CD14-positive monocyte (primary cell): ENCODE results near the gene PTTG1IP. TPM values are rescaled to one million over a fixed set of nuclear protein-coding genes. Genes with fewer than 3 reads are reported as not detected.
"Not testable (repeated sequence)": the region's sequence is repeated elsewhere in the genome, so short reads cannot be mapped to it uniquely, and the experiment has no call there.

ENCODE experiments used
- DNase-seq, 3 donors: peaks; one replicate each; pipeline ENCODE4 v3.0.0-alpha.2; 2011 to 2022
- H2AFZ ChIP-seq: 2 replicates; pipeline ENCODE4 v1.6.0; 2012; ENCODE audit warnings: mild to moderate bottlenecking, low read depth, low read length, inconsistent platforms; ENCODE audit not compliant: insufficient read depth, poor library complexity, severe bottlenecking
- H3K27ac ChIP-seq, 2 donors: 1 replicate in 1 of 2; 2 replicates in 1 of 2; pipeline ENCODE4 v1.5.1; 2012 to 2013; ENCODE audit warnings: low read length in 2 of 2, control low read depth in 1 of 2, inconsistent platforms in 1 of 2, low read depth in 1 of 2, mild to moderate bottlenecking in 1 of 2
- H3K27me3 ChIP-seq, 2 donors: one replicate each; pipeline versions ENCODE4 v1.6.0 to v1.6.1; 2011 to 2013; ENCODE audit warnings: low read length in 2 of 2; ENCODE audit not compliant: control insufficient read depth in 2 of 2, insufficient read depth in 2 of 2
- H3K36me3 ChIP-seq, 2 donors: replicated peaks in 1 of 2; 1 replicate in 1 of 2; 2 replicates in 1 of 2; pipeline versions ENCODE4 v1.5.1 to v1.6.1; 2012 to 2013; ENCODE audit warnings: low read length in 2 of 2, control low read depth in 1 of 2, inconsistent platforms in 1 of 2, mild to moderate bottlenecking in 1 of 2; ENCODE audit not compliant: insufficient read depth in 2 of 2, control insufficient read depth in 1 of 2
- H3K4me1 ChIP-seq, 2 donors: 1 replicate in 1 of 2; 2 replicates in 1 of 2; pipeline versions ENCODE4 v1.5.1 to v1.6.1; 2012 to 2013; ENCODE audit warnings: low read length in 2 of 2, control low read depth in 1 of 2, inconsistent platforms in 1 of 2, mild to moderate bottlenecking in 1 of 2, moderate library complexity in 1 of 2; ENCODE audit not compliant: insufficient read depth in 2 of 2, control insufficient read depth in 1 of 2
- H3K4me2 ChIP-seq: replicated peaks from 2 replicates; pipeline ENCODE3; 2012; ENCODE audit warnings: low read length, moderate library complexity, mild to moderate bottlenecking; ENCODE audit not compliant: poor library complexity, severe bottlenecking; ENCODE audit errors: extremely low read depth
- H3K4me3 ChIP-seq, 3 experiments: fragments of 200-600 bp in 1 of 3; sonication (generic) in 1 of 3; replicated peaks in 1 of 3; 1 replicate in 2 of 3; 2 replicates in 1 of 3; pipeline ENCODE4 v1.5.1; 2011 to 2013; ENCODE audit warnings: low read length in 3 of 3, mild to moderate bottlenecking in 3 of 3, control low read depth in 2 of 3, low read depth in 2 of 3, inconsistent platforms in 1 of 3, moderate library complexity in 1 of 3
- H3K79me2 ChIP-seq: 2 replicates; pipeline ENCODE4 v1.6.0; 2012; ENCODE audit warnings: mild to moderate bottlenecking, control low read depth, inconsistent platforms, low read length, moderate library complexity; ENCODE audit not compliant: insufficient read depth
- H3K9ac ChIP-seq: 2 replicates; pipeline ENCODE4 v1.6.0; 2017; ENCODE audit warnings: low read length, mild to moderate bottlenecking; ENCODE audit not compliant: insufficient read depth, poor library complexity, severe bottlenecking
- H3K9me3 ChIP-seq, 2 donors: replicated peaks in 1 of 2; 1 replicate in 1 of 2; 2 replicates in 1 of 2; pipeline versions ENCODE4 v1.5.1 to v1.6.1; 2012 to 2013; ENCODE audit warnings: low read length in 2 of 2, control low read depth in 1 of 2; ENCODE audit not compliant: control insufficient read depth in 1 of 2, insufficient read depth in 1 of 2
- H4K20me1 ChIP-seq: 2 replicates; pipeline ENCODE4 v1.6.0; 2012; ENCODE audit warnings: mild to moderate bottlenecking, low read length, control low read depth, moderate library complexity; ENCODE audit not compliant: insufficient read depth
- H3K27ac Mint-ChIP-seq, 7 donors: one replicate each; pipeline ENCODE4 v1.8.0; 2020; ENCODE audit warnings: mild to moderate bottlenecking in 7 of 7, mixed read lengths in 7 of 7, moderate library complexity in 6 of 7, inconsistent platforms in 2 of 7
- H3K27me3 Mint-ChIP-seq, 3 donors: one replicate each; pipeline ENCODE4 v1.8.0; 2021 to 2022; ENCODE audit warnings: low read depth in 3 of 3, mild to moderate bottlenecking in 3 of 3, mixed read lengths in 3 of 3, moderate library complexity in 3 of 3, inconsistent platforms in 1 of 3
- H3K36me3 Mint-ChIP-seq, 2 donors: one replicate each; pipeline ENCODE4 v1.8.0; 2020; ENCODE audit warnings: mixed read lengths in 2 of 2, inconsistent platforms in 1 of 2, mild to moderate bottlenecking in 1 of 2
- H3K4me1 Mint-ChIP-seq: one replicate; pipeline ENCODE4 v1.8.0; 2020; ENCODE audit warnings: mild to moderate bottlenecking, mixed read lengths
- H3K4me3 Mint-ChIP-seq, 2 donors: one replicate each; pipeline ENCODE4 v1.8.0; 2020; ENCODE audit warnings: mild to moderate bottlenecking in 2 of 2, mixed read lengths in 2 of 2, moderate library complexity in 1 of 2
- H3K9me3 Mint-ChIP-seq, 7 donors: one replicate each; pipeline ENCODE4 v1.8.0; 2020 to 2022; ENCODE audit warnings: mixed read lengths in 7 of 7, mild to moderate bottlenecking in 6 of 7, moderate library complexity in 6 of 7, inconsistent platforms in 2 of 7
- WGBS: methylation state at CpG from one replicate; pipeline ENCODE4 v1.1.5; 2013; ENCODE audit warnings: missing lambda C conversion rate; ENCODE audit not compliant: insufficient coverage; 5-methylcytosine and 5-hydroxymethylcytosine counted together
- intact Hi-C, 2 donors: fragments of 100-400 bp; cut with micrococcal nuclease; formaldehyde crosslinking; loops; one replicate each; pipeline versions ENCODE4 v1.15.0 to v1.15.1; 2023
- polyA plus RNA-seq, 3 donors: library from polyadenylated mRNA; depleted of rRNA in 1 of 3; unstranded in 2 of 3; stranded (reverse) in 1 of 3; fragments of 300-500 nt in 2 of 3; fragments of >200 nt in 1 of 3; fragmentation: Illumina TruSeq in 2 of 3; gene quantifications; 1 replicate in 2 of 3; 2 replicates in 1 of 3; pipeline ENCODE4 v1.2.3, GENCODE V29; 2012 to 2021
- TF ChIP-seq, protein P1 (sequence below): fragments of 200-600 bp; IDR thresholded peaks from one replicate; pipeline ENCODE4 v1.8.0; 2022; ENCODE audit warnings: antibody characterized with exemption, mild to moderate bottlenecking

PTTG1IP gene
- polyA plus RNA-seq, 3 donors, result 118 to 238 (median 206) TPM

DNA sequence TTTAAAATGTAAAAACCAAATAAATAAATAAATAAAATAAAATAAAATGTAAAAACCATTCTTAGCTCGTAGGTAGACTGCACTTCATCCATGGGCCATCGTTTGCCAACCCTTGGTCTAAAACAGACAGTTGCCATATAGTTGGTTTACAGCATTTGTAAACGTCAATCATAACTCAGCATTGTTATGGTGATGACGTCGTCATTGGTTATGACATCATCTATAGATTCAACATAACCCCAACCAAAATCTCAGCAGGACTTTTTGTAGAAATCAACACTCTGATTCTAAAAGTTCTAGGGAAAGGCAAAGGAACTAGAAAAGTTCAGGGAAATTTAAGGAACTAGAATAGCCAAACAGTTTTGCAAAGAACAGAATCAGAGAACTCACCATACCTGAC lies 39.8 kb downstream of the PTTG1IP start:
- Mint-ChIP-seq H3K27ac (no peak overlapping the region), H3K27me3 (peaks cover 0 to 9% (median 1%) of the 10 kb centered on the region in 3 donors), H3K4me3 (no peak overlapping the region), H3K36me3 (no peaks in the 10 kb centered on the region), H3K9me3 (peaks cover 7 to 12% (median 10%) of the 10 kb centered on the region in 7 donors), H3K4me1 (peaks cover 19% of the 10 kb centered on the region)
- WGBS, result 80% methylated on average over 1 of the region's 5 CpGs
- no peak overlapping the region for H2AFZ ChIP-seq
- H3K4me2 ChIP-seq, result no peak overlapping the region
- H3K36me3 ChIP-seq, result no peaks in the 10 kb centered on the region
- H3K4me1 ChIP-seq, result peaks cover 2 to 7% of the 10 kb centered on the region in 2 donors
- DNase-seq, result no peak
- no peaks in the 10 kb centered on the region for H4K20me1 ChIP-seq
- TF ChIP-seq, protein P1, sequence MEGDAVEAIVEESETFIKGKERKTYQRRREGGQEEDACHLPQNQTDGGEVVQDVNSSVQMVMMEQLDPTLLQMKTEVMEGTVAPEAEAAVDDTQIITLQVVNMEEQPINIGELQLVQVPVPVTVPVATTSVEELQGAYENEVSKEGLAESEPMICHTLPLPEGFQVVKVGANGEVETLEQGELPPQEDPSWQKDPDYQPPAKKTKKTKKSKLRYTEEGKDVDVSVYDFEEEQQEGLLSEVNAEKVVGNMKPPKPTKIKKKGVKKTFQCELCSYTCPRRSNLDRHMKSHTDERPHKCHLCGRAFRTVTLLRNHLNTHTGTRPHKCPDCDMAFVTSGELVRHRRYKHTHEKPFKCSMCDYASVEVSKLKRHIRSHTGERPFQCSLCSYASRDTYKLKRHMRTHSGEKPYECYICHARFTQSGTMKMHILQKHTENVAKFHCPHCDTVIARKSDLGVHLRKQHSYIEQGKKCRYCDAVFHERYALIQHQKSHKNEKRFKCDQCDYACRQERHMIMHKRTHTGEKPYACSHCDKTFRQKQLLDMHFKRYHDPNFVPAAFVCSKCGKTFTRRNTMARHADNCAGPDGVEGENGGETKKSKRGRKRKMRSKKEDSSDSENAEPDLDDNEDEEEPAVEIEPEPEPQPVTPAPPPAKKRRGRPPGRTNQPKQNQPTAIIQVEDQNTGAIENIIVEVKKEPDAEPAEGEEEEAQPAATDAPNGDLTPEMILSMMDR, result no peak
- no peak overlapping the region for H3K27ac ChIP-seq
- no peaks in the 10 kb centered on the region for H3K79me2 ChIP-seq
- H3K27me3 ChIP-seq, result no peaks in the 10 kb centered on the region
- H3K4me3 ChIP-seq, result no peak overlapping the region
- H3K9me3 ChIP-seq, result peaks cover 5 to 8% of the 10 kb centered on the region in 2 donors
- H3K9ac ChIP-seq, result no peak overlapping the region
- intact Hi-C loops, result no loop called here

DNA sequence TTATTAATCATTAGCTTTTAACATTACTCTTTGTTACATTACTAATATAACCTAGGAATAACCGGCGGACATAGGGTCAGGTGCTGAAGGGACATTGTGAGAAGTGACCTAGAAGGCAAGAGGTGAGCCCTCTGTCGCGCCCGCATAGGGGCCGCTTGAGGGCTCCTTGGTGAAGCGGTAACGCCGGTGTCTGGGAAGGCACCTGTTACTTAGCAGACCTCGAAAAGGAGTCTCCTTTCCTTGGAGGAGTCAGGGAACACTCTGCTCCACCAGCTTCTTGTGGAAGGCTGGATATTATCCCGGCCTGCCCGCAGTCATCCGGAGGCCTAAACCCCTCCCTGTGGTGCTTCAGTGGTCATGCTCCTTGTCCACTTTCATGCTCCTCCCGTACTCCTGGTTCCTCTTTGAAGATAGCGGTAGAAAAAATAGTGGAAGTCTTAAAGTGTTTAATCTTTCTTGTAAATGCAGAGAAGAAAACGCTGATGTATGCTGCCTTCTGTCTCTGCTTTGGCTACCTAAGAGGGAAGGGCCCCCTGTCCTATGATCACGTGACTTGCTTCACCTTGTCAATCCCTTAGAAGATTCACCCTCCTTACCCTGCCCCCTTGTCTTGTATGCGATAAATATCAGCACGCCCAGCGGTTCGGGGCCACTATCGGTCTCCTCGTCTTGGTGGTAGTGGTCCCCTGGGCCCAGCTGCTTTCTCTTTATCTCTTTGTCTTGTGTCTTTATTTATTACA lies 40.8 kb downstream of the PTTG1IP start:
- H3K27me3 ChIP-seq, H3K4me3 ChIP-seq, H3K9ac ChIP-seq, H3K36me3 ChIP-seq, H3K36me3 Mint-ChIP-seq, H3K79me2 ChIP-seq, DNase-seq, intact Hi-C loops, H3K4me1 ChIP-seq, H2AFZ ChIP-seq, H4K20me1 ChIP-seq, H3K4me3 Mint-ChIP-seq, H3K27ac ChIP-seq, H3K4me2 ChIP-seq, H3K27me3 Mint-ChIP-seq, H3K27ac Mint-ChIP-seq: not testable (repeated sequence)
- WGBS, result 97% methylated on average over 11 of the region's 23 CpGs
- peaks cover 12 to 15% of the 10 kb centered on the region in 2 donors for H3K9me3 ChIP-seq
- Mint-ChIP-seq H3K9me3 (peaks cover 17 to 22% (median 19%) of the 10 kb centered on the region in 7 donors), H3K4me1 (peaks cover 19% of the 10 kb centered on the region)
